SH-SY5Y (cell line): ENCODE measurements around the gene MPC1.

Source experiments
- GATA2 ChIP-seq: IDR thresholded peaks from 2 replicates; pipeline ENCODE4 v1.6.1; 2011; ENCODE audit warnings: mild to moderate bottlenecking, low read depth, low read length
- GATA3 ChIP-seq: IDR thresholded peaks from 2 replicates; pipeline ENCODE4 v1.6.1; 2011; ENCODE audit warnings: low read depth, mild to moderate bottlenecking, low read length, moderate library complexity

- no peak for TF ChIP-seq GATA2
- no peak for TF ChIP-seq GATA3
Observed at GRCh38 chr6:166410426-166410935, 27.7 kb upstream of the MPC1 start.
